MG63 (cell line): Measurements from ENCODE around the gene IRF2BP1. TPM values are rescaled to one million over a fixed set of nuclear protein-coding genes. Genes with fewer than 3 reads are reported as not detected.

Source experiments
- DNase-seq: peaks from one replicate; pipeline ENCODE4 v3.0.0-alpha.2; 2020
- H3K27me3 ChIP-seq: fragments of 250-450 bp; sonication (Bioruptor Pico); 2 replicates; pipeline ENCODE4 v1.5.1; 2020; ENCODE audit warnings: mild to moderate bottlenecking, moderate library complexity
- H3K36me3 ChIP-seq: fragments of 250-450 bp; sonication (Bioruptor Pico); 2 replicates; pipeline ENCODE4 v1.5.1; 2020; ENCODE audit warnings: mild to moderate bottlenecking, moderate library complexity
- H3K4me3 ChIP-seq: fragments of 250-450 bp; sonication (Bioruptor Pico); 2 replicates; pipeline ENCODE4 v1.5.1; 2020; ENCODE audit warnings: mild to moderate bottlenecking, moderate library complexity
- H3K9me3 ChIP-seq: fragments of 250-450 bp; sonication (Bioruptor Pico); 2 replicates; pipeline ENCODE4 v1.5.1; 2020; ENCODE audit warnings: mild to moderate bottlenecking, moderate library complexity
- total RNA-seq: library from RNA; depleted of rRNA; stranded (reverse); fragments of >200 nt; shearing (Covaris generic); gene quantifications from 2 replicates; pipeline ENCODE4 v1.2.3, GENCODE V29; 2014; ENCODE audit warnings: low replicate concordance

The IRF2BP1 gene
- total RNA-seq, 1 experiment from 2014 or later: 73.7 TPM

- peaks cover 18% of the 10 kb centered on the region for H3K36me3 ChIP-seq
- peak overlapping the region; percentile 74 for H3K4me3 ChIP-seq
- H3K9me3 ChIP-seq: no peaks in the 10 kb centered on the region
- peak; percentile 92 for DNase-seq
- H3K27me3 ChIP-seq: no peaks in the 10 kb centered on the region
These were observed 672 bp upstream of the IRF2BP1 start for GRCh38 chr19:45886427-45887199.

- no peaks in the 10 kb centered on the region for H3K27me3 ChIP-seq
- peak overlapping the region; percentile 74 for H3K4me3 ChIP-seq
- peak; percentile 48 for DNase-seq
- peaks cover 18% of the 10 kb centered on the region for H3K36me3 ChIP-seq
- H3K9me3 ChIP-seq: no peaks in the 10 kb centered on the region
These were observed 1.0 kb downstream of the IRF2BP1 start for GRCh38 chr19:45884682-45885555.

- no peak for DNase-seq
- no peaks in the 10 kb centered on the region for H3K9me3 ChIP-seq
- H3K36me3 ChIP-seq: peaks cover 18% of the 10 kb centered on the region
- H3K27me3 ChIP-seq: no peaks in the 10 kb centered on the region
- H3K4me3 ChIP-seq: 0 out of 2 replicates have a peak overlapping the region, but pooled peaks have one; percentile 7
These were observed 1.9 kb downstream of the IRF2BP1 start for GRCh38 chr19:45883881-45884681.

- Histone ChIP-seq H3K36me3 (peaks cover 18% of the 10 kb centered on the region), H3K27me3 (no peaks in the 10 kb centered on the region), H3K9me3 (no peaks in the 10 kb centered on the region), H3K4me3 (0 out of 2 replicates have a peak overlapping the region, but pooled peaks have one; percentile 7)
- DNase-seq: no peak
These were observed 2.4 kb downstream of the IRF2BP1 start for GRCh38 chr19:45883586-45883880.

GRCh38 chr19:45882652-45883585 lies 3.0 kb downstream of the IRF2BP1 start:
- Histone ChIP-seq H3K36me3 (peaks cover 18% of the 10 kb centered on the region), H3K27me3 (no peaks in the 10 kb centered on the region), H3K4me3 (no peak overlapping the region), H3K9me3 (no peaks in the 10 kb centered on the region)
- peak; percentile 77 for DNase-seq

GRCh38 chr19:45881909-45882528 lies 3.9 kb downstream of the IRF2BP1 start:
- peaks cover 18% of the 10 kb centered on the region for H3K36me3 ChIP-seq
- no peak for DNase-seq
- no peaks in the 10 kb centered on the region for H3K27me3 ChIP-seq
- no peaks in the 10 kb centered on the region for H3K9me3 ChIP-seq
- no peak overlapping the region for H3K4me3 ChIP-seq

GRCh38 chr19:45881082-45881908 lies 4.6 kb downstream of the IRF2BP1 start:
- H3K27me3 ChIP-seq: no peaks in the 10 kb centered on the region

GRCh38 chr19:45879971-45880370 lies 6.0 kb downstream of the IRF2BP1 start:
- Histone ChIP-seq H3K27me3 (no peaks in the 10 kb centered on the region), H3K36me3 (peaks cover 18% of the 10 kb centered on the region), H3K4me3 (no peak overlapping the region), H3K9me3 (no peaks in the 10 kb centered on the region)
- no peak for DNase-seq

More at GRCh38 chr19:45881082-45881908, 4.6 kb downstream of the IRF2BP1 start:
- H3K9me3 ChIP-seq: no peaks in the 10 kb centered on the region
- no peak overlapping the region for H3K4me3 ChIP-seq
- no peak for DNase-seq
- H3K36me3 ChIP-seq: peaks cover 18% of the 10 kb centered on the region

- Histone ChIP-seq H3K27me3 (no peaks in the 10 kb centered on the region), H3K36me3 (peaks cover 12% of the 10 kb centered on the region), H3K4me3 (no peak overlapping the region), H3K9me3 (no peaks in the 10 kb centered on the region)
- DNase-seq: no peak
These were observed 6.9 kb downstream of the IRF2BP1 start for GRCh38 chr19:45879055-45879454.

- Histone ChIP-seq H3K36me3 (peaks cover 6% of the 10 kb centered on the region), H3K4me3 (no peak overlapping the region), H3K9me3 (no peaks in the 10 kb centered on the region), H3K27me3 (0 out of 2 replicates have a peak, but pooled peaks cover 2% of the 10 kb centered on the region)
- no peak for DNase-seq
These were observed 7.7 kb downstream of the IRF2BP1 start for GRCh38 chr19:45878043-45878794.

GRCh38 chr19:45876411-45877197 lies 9.3 kb downstream of the IRF2BP1 start:
- Histone ChIP-seq H3K4me3 (no peak overlapping the region), H3K27me3 (0 out of 2 replicates have a peak, but pooled peaks cover 2% of the 10 kb centered on the region), H3K36me3 (no peaks in the 10 kb centered on the region), H3K9me3 (no peaks in the 10 kb centered on the region)
- DNase-seq: no peak

GRCh38 chr19:45876161-45876410 lies 9.9 kb downstream of the IRF2BP1 start:
- no peak overlapping the region for H3K4me3 ChIP-seq
- 0 out of 2 replicates have a peak, but pooled peaks cover 2% of the 10 kb centered on the region for H3K27me3 ChIP-seq
- no peaks in the 10 kb centered on the region for H3K9me3 ChIP-seq
- H3K36me3 ChIP-seq: no peaks in the 10 kb centered on the region
- DNase-seq: no peak

- Histone ChIP-seq H3K36me3 (no peaks in the 10 kb centered on the region), H3K4me3 (no peak overlapping the region), H3K27me3 (0 out of 2 replicates have a peak, but pooled peaks cover 2% of the 10 kb centered on the region), H3K9me3 (no peaks in the 10 kb centered on the region)
- DNase-seq: no peak
These were observed 11.3 kb downstream of the IRF2BP1 start for GRCh38 chr19:45874620-45874966.
